ENCODE results near the gene C11orf52. TPM values are rescaled to one million over a fixed set of nuclear protein-coding genes. Genes with fewer than 3 reads are reported as not detected.

Gene C11orf52
- total RNA-seq, 1 experiment from 2014 or later, result 4.0 TPM

- Histone ChIP-seq H3T11ph (ENCODE audit: low read length) (no peak overlapping the region), H3K14ac (ENCODE audit: insufficient read depth, low read length) (no peak overlapping the region), H2BK12ac (ENCODE audit: insufficient read length, low read depth, low read length) (no peak overlapping the region), H2BK120ac (ENCODE audit: low read depth, low read length, poor library complexity, severe bottlenecking) (no peak overlapping the region), H3K9me3 (ENCODE audit: control insufficient read depth, low read depth, low read length) (no peaks in the 10 kb centered on the region), H3K4me2 (ENCODE audit: insufficient read depth, insufficient read length, low read length) (peak overlapping the region; percentile 47), H2AK5ac (ENCODE audit: insufficient read length, low read length) (no peak overlapping the region), H2AFZ (ENCODE audit: low read length) (no peak overlapping the region), H4K8ac (replicated peaks; ENCODE audit: insufficient read length, low read depth, low read length) (no peak overlapping the region), H2BK20ac (ENCODE audit: low read depth, low read length, poor library complexity, severe bottlenecking) (no peak overlapping the region), H3K9ac (ENCODE audit: extremely low read depth, insufficient read length, low read length) (no peak overlapping the region), H3K23ac (ENCODE audit: insufficient read length, low read depth, low read length) (no peak overlapping the region), H4K5ac (ENCODE audit: insufficient read length, low read depth, low read length) (no peak overlapping the region), H3K4ac (ENCODE audit: low read depth, low read length) (no peak overlapping the region), H3K79me2 (ENCODE audit: insufficient read depth, low read length) (no peaks in the 10 kb centered on the region; the same call in 1 of the 2 replicates), H3K27me3 (ENCODE audit: insufficient read depth, low read length) (no peaks in the 10 kb centered on the region), H3K56ac (ENCODE audit: insufficient read length, low read depth, low read length) (no peak overlapping the region), H3K4me1 (ENCODE audit: insufficient read depth, low read length) (peaks cover 5% of the 10 kb centered on the region; the same call in 1 of the 2 replicates), H3K18ac (ENCODE audit: insufficient read length, low read depth, low read length) (no peak overlapping the region), H3K27ac (ENCODE audit: insufficient read length, low read depth, low read length) (no peak overlapping the region), H3K79me1 (ENCODE audit: insufficient read depth, low read depth, low read length, poor library complexity, severe bottlenecking) (no peaks in the 10 kb centered on the region), H4K20me1 (ENCODE audit: control insufficient read depth, insufficient read depth, insufficient read length) (no peaks in the 10 kb centered on the region), H3K23me2 (ENCODE audit: insufficient read length, low read depth, low read length, poor library complexity, severe bottlenecking) (peaks cover 5% of the 10 kb centered on the region), H4K91ac (ENCODE audit: insufficient read length, low read depth, low read length) (no peak overlapping the region), H2BK15ac (ENCODE audit: low read depth, low read length) (no peak overlapping the region), H2BK5ac (ENCODE audit: insufficient read length, low read length) (no peak overlapping the region)
- no peak for TF ChIP-seq CTCF (conservative IDR thresholded peaks at IDR 0.05)
- Mint-ChIP-seq H3K9me3 (no peaks in the 10 kb centered on the region), H3K27ac (peak overlapping the region; percentile 10 to 74 (median 42); a peak in 5 of 7 replicates), H3K4me3 (peak overlapping the region; percentile 81 to 87), H3K36me3 (ENCODE audit: insufficient read depth in 1 of 3, low read depth in 3 of 3) (no peaks in the 10 kb centered on the region), H3K4me1 (peaks cover 34 to 44% of the 10 kb centered on the region in 2 experiments), H3K27me3 (ENCODE audit: low read depth) (peaks cover 1% of the 10 kb centered on the region; the same call in 1 of the 2 replicates)
- peak; percentile 67 for DNase-seq
- no CpG with 5 or more reads among the region's 7 CpGs for WGBS (ENCODE audit: extremely low coverage, insufficient read length, low lambda C conversion rate)
Measured at GRCh38 chr11:111938687-111939160, 20.0 kb downstream of the C11orf52 start.

Data from H9 (cell line).